Measurements from ENCODE around the gene TRMT2A.

The TRMT2A gene

DNA sequence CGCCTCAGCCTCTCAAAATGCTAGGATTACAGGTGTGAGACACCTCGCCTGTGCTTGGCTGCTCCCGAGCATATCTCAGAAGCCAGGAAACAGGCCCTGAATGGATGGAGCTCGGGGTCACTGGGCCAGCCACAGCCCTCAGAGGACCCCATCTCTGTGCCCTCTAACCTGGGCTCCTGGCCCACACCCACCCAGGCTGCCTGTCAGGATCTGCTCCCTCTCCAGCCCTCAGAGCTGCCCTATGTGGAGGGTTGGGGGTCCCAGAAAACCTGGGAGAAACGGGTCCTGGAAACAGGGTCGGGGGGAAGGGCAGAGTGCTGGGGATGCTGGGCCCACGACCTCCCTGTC is 39.0 kb upstream of the TRMT2A start:
- no peak for ATAC-seq
- TF ChIP-seq ZNF8 (CRISPR knock-in tag; IDR thresholded peaks at IDR 0.05), result no peak
- TF ChIP-seq ZNF565 (CRISPR knock-in tag; conservative IDR thresholded peaks at IDR 0.05; ENCODE audit: low read depth), result no peak
- TF ChIP-seq OSR1 (CRISPR knock-in tag; IDR thresholded peaks at IDR 0.05), result no peak
- no peak for TF ChIP-seq TOX (CRISPR knock-in tag; IDR thresholded peaks at IDR 0.05; ENCODE audit: borderline replicate concordance)
- no peak for TF ChIP-seq SNAI2 (CRISPR knock-in tag; IDR thresholded peaks at IDR 0.05)

DNA sequence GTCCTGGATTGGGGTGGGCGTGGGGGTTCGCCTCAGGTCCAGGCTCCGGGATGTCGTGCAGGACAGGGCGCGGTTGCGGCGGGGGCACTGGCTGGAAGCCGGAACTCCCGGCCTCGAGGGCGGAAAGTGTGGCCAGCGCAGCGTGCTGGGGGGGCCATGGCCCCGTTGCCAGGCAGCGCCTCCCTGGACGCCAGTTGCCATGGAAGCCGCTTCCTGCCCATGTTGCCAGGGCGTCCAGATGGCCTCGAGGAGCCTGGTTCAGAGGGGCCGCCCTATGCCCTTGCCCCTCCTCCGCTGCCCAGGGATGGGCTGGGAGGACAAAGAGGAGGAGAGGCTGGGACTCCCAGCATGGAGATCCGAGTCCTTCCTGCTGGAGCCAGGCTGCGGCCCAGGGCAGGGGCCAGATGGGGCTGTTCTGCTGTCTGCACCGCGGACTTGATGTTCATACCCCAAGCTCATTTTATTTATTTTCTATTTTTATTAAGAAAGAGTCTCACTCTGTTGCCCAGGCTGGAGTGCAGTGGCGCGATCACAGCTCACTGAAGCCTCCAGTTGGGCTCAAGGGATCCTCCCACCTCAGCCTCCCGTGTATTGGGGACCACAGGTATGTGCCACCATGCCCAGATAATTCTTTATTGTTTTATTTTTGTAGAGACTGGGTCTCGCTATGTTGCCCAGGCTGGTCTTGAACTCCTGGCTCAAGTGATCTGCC is 38.5 kb upstream of the TRMT2A start:
- peak; percentile 81 for ATAC-seq
- no peak for TF ChIP-seq ARNTL (CRISPR knock-in tag; IDR thresholded peaks at IDR 0.05; ENCODE audit: borderline replicate concordance, low read depth)
- TF ChIP-seq CSDC2 (CRISPR knock-in tag; IDR thresholded peaks at IDR 0.05), result no peak
- peak; percentile 30; the same call in 1 of the 2 replicates for TF ChIP-seq TCF4 (CRISPR knock-in tag; IDR thresholded peaks at IDR 0.05; ENCODE audit: borderline replicate concordance)
- no peak for TF ChIP-seq ZFP3 (CRISPR knock-in tag; IDR thresholded peaks at IDR 0.05)
- TF ChIP-seq, protein P1, sequence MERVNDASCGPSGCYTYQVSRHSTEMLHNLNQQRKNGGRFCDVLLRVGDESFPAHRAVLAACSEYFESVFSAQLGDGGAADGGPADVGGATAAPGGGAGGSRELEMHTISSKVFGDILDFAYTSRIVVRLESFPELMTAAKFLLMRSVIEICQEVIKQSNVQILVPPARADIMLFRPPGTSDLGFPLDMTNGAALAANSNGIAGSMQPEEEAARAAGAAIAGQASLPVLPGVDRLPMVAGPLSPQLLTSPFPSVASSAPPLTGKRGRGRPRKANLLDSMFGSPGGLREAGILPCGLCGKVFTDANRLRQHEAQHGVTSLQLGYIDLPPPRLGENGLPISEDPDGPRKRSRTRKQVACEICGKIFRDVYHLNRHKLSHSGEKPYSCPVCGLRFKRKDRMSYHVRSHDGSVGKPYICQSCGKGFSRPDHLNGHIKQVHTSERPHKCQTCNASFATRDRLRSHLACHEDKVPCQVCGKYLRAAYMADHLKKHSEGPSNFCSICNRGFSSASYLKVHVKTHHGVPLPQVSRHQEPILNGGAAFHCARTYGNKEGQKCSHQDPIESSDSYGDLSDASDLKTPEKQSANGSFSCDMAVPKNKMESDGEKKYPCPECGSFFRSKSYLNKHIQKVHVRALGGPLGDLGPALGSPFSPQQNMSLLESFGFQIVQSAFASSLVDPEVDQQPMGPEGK (CRISPR knock-in tag; IDR thresholded peaks at IDR 0.05; ENCODE audit: borderline replicate concordance), result peak; percentile 23; the same call in 1 of the 2 replicates
- TF ChIP-seq, protein P2, sequence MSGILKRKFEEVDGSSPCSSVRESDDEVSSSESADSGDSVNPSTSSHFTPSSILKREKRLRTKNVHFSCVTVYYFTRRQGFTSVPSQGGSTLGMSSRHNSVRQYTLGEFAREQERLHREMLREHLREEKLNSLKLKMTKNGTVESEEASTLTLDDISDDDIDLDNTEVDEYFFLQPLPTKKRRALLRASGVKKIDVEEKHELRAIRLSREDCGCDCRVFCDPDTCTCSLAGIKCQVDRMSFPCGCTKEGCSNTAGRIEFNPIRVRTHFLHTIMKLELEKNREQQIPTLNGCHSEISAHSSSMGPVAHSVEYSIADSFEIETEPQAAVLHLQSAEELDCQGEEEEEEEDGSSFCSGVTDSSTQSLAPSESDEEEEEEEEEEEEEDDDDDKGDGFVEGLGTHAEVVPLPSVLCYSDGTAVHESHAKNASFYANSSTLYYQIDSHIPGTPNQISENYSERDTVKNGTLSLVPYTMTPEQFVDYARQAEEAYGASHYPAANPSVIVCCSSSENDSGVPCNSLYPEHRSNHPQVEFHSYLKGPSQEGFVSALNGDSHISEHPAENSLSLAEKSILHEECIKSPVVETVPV (CRISPR knock-in tag; IDR thresholded peaks at IDR 0.05), result no peak

DNA sequence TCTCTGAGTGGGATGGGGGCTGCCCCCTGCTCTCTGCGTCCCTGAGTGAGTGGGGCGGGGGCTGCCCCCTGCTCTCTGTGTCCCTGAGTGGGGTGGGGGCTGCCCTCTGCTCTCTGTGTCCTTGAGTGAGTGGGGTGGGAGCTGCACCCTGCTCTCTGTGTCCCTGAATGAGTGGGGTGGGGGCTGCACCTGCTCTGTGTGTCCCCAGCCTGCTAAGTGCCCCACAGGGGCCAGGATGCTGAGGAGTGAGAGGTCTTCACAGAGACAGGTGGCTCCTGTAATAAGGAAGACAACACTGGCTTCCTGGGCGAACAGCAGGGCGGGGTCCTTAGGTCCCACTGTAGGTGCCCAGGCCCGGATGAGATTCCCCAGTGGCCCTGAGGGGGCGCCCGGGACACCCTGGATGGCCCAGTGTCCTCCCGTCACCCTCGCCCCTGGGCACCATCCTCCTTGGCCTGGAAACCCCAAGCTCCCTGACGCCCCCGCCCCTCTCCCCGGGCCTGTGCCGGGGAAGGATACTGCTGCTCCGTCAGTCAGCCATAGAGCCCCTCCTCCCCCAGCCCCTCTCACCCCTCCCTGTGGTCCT is 37.7 kb upstream of the TRMT2A start:
- TF ChIP-seq, protein P3, sequence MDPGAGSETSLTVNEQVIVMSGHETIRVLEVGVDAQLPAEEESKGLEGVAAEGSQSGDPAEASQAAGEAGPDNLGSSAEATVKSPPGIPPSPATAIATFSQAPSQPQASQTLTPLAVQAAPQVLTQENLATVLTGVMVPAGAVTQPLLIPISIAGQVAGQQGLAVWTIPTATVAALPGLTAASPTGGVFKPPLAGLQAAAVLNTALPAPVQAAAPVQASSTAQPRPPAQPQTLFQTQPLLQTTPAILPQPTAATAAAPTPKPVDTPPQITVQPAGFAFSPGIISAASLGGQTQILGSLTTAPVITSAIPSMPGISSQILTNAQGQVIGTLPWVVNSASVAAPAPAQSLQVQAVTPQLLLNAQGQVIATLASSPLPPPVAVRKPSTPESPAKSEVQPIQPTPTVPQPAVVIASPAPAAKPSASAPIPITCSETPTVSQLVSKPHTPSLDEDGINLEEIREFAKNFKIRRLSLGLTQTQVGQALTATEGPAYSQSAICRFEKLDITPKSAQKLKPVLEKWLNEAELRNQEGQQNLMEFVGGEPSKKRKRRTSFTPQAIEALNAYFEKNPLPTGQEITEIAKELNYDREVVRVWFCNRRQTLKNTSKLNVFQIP (CRISPR knock-in tag; IDR thresholded peaks at IDR 0.05; ENCODE audit: borderline replicate concordance, low read depth), result no peak
- no peak for TF ChIP-seq SNAI2 (CRISPR knock-in tag; IDR thresholded peaks at IDR 0.05)
- peak; percentile 50 for ATAC-seq

DNA sequence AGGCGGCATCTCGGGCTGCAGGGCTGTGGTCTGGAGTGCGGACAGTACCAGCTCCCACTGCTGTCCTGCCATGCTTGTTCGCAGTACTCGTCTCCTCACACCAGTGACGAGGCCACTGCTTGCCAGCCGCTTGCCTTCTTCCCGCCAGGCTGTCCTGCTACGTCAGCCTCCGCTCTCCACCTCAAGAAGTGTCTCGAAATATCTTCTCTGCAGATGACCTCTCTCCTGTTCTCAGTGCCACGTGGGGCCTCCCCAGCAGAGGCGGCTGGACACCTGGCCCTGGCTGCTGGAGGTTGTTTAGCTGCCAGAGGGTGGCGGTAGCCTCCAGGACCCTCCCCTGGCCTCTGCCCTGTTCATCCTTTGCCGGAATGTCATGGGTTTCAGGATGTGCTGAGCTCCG is 36.9 kb upstream of the TRMT2A start:
- ATAC-seq, result no peak
- no peak for TF ChIP-seq ZC3H10 (CRISPR knock-in tag; IDR thresholded peaks at IDR 0.05)
- no peak for TF ChIP-seq ZFP3 (CRISPR knock-in tag; IDR thresholded peaks at IDR 0.05)
- no peak for TF ChIP-seq ISL1 (CRISPR knock-in tag; IDR thresholded peaks at IDR 0.05)
- TF ChIP-seq, protein P1 (CRISPR knock-in tag; IDR thresholded peaks at IDR 0.05; ENCODE audit: borderline replicate concordance), result no peak
- TF ChIP-seq GLIS3 (CRISPR knock-in tag; IDR thresholded peaks at IDR 0.05), result no peak
- no peak for TF ChIP-seq ZNF8 (CRISPR knock-in tag; IDR thresholded peaks at IDR 0.05)
- TF ChIP-seq BACH2 (CRISPR knock-in tag; IDR thresholded peaks at IDR 0.05; ENCODE audit: borderline replicate concordance), result no peak
- no peak for TF ChIP-seq ZNF70 (CRISPR knock-in tag; IDR thresholded peaks at IDR 0.05)
- TF ChIP-seq TOX (CRISPR knock-in tag; IDR thresholded peaks at IDR 0.05; ENCODE audit: borderline replicate concordance), result no peak
- TF ChIP-seq, protein P3 (CRISPR knock-in tag; IDR thresholded peaks at IDR 0.05; ENCODE audit: borderline replicate concordance, low read depth), result no peak
- no peak for TF ChIP-seq PPARA (CRISPR knock-in tag; IDR thresholded peaks at IDR 0.05; ENCODE audit: borderline replicate concordance)
- TF ChIP-seq, protein P2 (CRISPR knock-in tag; IDR thresholded peaks at IDR 0.05), result no peak
- no peak for TF ChIP-seq CSDC2 (CRISPR knock-in tag; IDR thresholded peaks at IDR 0.05)
- TF ChIP-seq, protein P4, sequence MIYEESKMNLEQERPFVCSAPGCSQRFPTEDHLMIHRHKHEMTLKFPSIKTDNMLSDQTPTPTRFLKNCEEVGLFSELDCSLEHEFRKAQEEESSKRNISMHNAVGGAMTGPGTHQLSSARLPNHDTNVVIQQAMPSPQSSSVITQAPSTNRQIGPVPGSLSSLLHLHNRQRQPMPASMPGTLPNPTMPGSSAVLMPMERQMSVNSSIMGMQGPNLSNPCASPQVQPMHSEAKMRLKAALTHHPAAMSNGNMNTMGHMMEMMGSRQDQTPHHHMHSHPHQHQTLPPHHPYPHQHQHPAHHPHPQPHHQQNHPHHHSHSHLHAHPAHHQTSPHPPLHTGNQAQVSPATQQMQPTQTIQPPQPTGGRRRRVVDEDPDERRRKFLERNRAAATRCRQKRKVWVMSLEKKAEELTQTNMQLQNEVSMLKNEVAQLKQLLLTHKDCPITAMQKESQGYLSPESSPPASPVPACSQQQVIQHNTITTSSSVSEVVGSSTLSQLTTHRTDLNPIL (CRISPR knock-in tag; IDR thresholded peaks at IDR 0.05; ENCODE audit: low read depth), result no peak
